Smooth muscle cell (in vitro differentiated cells): ENCODE data around the gene CRYBG1. TPM values are rescaled to one million over a fixed set of nuclear protein-coding genes. Genes with fewer than 3 reads are reported as not detected.

Experiments used
- DNase-seq: peaks from one replicate; lab custom pipeline; 2025; ENCODE audit not compliant: unreplicated experiment; lab: John Stamatoyannopoulos, UW
- H2AFZ ChIP-seq: fragments of 200-600 bp; sonication (generic); 2 replicates; pipeline ENCODE4 v1.6.0; 2016; ENCODE audit warnings: antibody characterized with exemption, low read depth, mild to moderate bottlenecking
- H3F3A ChIP-seq: fragments of 200-600 bp; sonication (generic); 2 replicates; pipeline ENCODE4 v1.6.0; 2017; ENCODE audit warnings: antibody characterized with exemption, low read depth
- H3K27ac ChIP-seq: fragments of 200-600 bp; sonication (generic); 2 replicates; pipeline ENCODE4 v1.5.1; 2016; ENCODE audit warnings: low read depth, mild to moderate bottlenecking
- H3K27me3 ChIP-seq: fragments of 200-600 bp; sonication (generic); 2 replicates; pipeline ENCODE4 v1.6.1; 2016; ENCODE audit warnings: low read depth, mild to moderate bottlenecking
- H3K36me3 ChIP-seq: fragments of 200-600 bp; sonication (generic); 2 replicates; pipeline ENCODE4 v1.5.1; 2016; ENCODE audit warnings: low read depth
- H3K4me1 ChIP-seq: fragments of 200-600 bp; sonication (generic); 2 replicates; pipeline ENCODE4 v1.5.1; 2016; ENCODE audit warnings: low read depth
- H3K4me2 ChIP-seq: fragments of 200-600 bp; sonication (generic); 2 replicates; pipeline ENCODE4 v1.6.0; 2016; ENCODE audit warnings: mild to moderate bottlenecking
- H3K4me3 ChIP-seq: fragments of 200-600 bp; sonication (generic); 2 replicates; pipeline ENCODE4 v1.5.1; 2016; ENCODE audit warnings: mild to moderate bottlenecking
- H3K79me2 ChIP-seq: fragments of 200-600 bp; sonication (generic); 2 replicates; pipeline ENCODE4 v1.6.0; 2016; ENCODE audit warnings: low read depth, mild to moderate bottlenecking
- H3K9ac ChIP-seq: fragments of 200-600 bp; sonication (generic); 2 replicates; pipeline ENCODE4 v1.6.0; 2016; ENCODE audit warnings: low read depth
- H3K9me3 ChIP-seq: fragments of 200-600 bp; sonication (generic); replicated peaks from 2 replicates; pipeline ENCODE4 v1.5.1; 2016; ENCODE audit warnings: low read depth
- H4K20me1 ChIP-seq: fragments of 200-600 bp; sonication (generic); 2 replicates; pipeline ENCODE4 v1.6.0; 2016; ENCODE audit warnings: low read depth
- CTCF ChIP-seq: fragments of 200-600 bp; sonication (generic); IDR thresholded peaks from 2 replicates; pipeline ENCODE4 v1.5.1; 2017; ENCODE audit warnings: borderline replicate concordance, mild to moderate bottlenecking, antibody characterized with exemption; ENCODE audit not compliant: insufficient read depth, poor library complexity, severe bottlenecking
- WGBS: methylation state at CpG from one replicate; pipeline ENCODE4 v1.1.7; 2016; ENCODE audit warnings: low lambda C conversion rate; 5-methylcytosine and 5-hydroxymethylcytosine counted together
- polyA plus RNA-seq: library from polyadenylated mRNA; unstranded; fragments of >200 nt; fragmentation: Nextera tagmentation; extraction: Ambion mirVana; gene quantifications from 2 replicates; pipeline ENCODE4 v1.2.1, GENCODE V29; 2016
- total RNA-seq: library from RNA; depleted of rRNA; stranded (reverse); fragments of >200 nt; gene quantifications from 2 replicates; pipeline ENCODE4 v1.2.3, GENCODE V29; 2014

CRYBG1 gene
- total and polyA plus RNA-seq, 2 experiments from 2014 or later, result 0.98 to 11.9 TPM

- no peaks in the 10 kb centered on the region for H3K4me1 ChIP-seq
- H3K4me2 ChIP-seq, result no peak overlapping the region
- no peak for TF ChIP-seq CTCF
- no peaks in the 10 kb centered on the region for H3K79me2 ChIP-seq
- peaks cover 34% of the 10 kb centered on the region for H3K27me3 ChIP-seq
- DNase-seq, result no peak
- no peaks in the 10 kb centered on the region for H4K20me1 ChIP-seq
- no peaks in the 10 kb centered on the region for H3F3A ChIP-seq
- no peak overlapping the region for H3K27ac ChIP-seq
- H3K9ac ChIP-seq, result no peak overlapping the region
- no peaks in the 10 kb centered on the region for H3K9me3 ChIP-seq
- no peak overlapping the region for H2AFZ ChIP-seq
- H3K36me3 ChIP-seq, result no peaks in the 10 kb centered on the region
- no peak overlapping the region for H3K4me3 ChIP-seq
Observed at GRCh38 chr6:106445508-106445878, 85.0 kb downstream of the CRYBG1 start.

- H3K9me3 ChIP-seq, result no peaks in the 10 kb centered on the region
- no peak overlapping the region for H2AFZ ChIP-seq
- no peaks in the 10 kb centered on the region for H3K79me2 ChIP-seq
- H3K36me3 ChIP-seq, result no peaks in the 10 kb centered on the region
- H3K27me3 ChIP-seq, result peaks cover 26% of the 10 kb centered on the region
- no peak overlapping the region for H3K9ac ChIP-seq
- WGBS, result 67% methylated on average over 4 of the region's 4 CpGs
- peak; percentile 59 for TF ChIP-seq CTCF
- H4K20me1 ChIP-seq, result no peaks in the 10 kb centered on the region
- no peaks in the 10 kb centered on the region for H3F3A ChIP-seq
- no peak overlapping the region for H3K27ac ChIP-seq
- H3K4me3 ChIP-seq, result no peak overlapping the region
- no peak overlapping the region for H3K4me2 ChIP-seq
- no peaks in the 10 kb centered on the region for H3K4me1 ChIP-seq
- DNase-seq, result no peak
Observed at GRCh38 chr6:106446287-106446885, 85.9 kb downstream of the CRYBG1 start.

GRCh38 chr6:106446983-106447382, 86.5 kb downstream of the CRYBG1 start:
- no peak for DNase-seq
- Histone ChIP-seq H3K9me3 (no peaks in the 10 kb centered on the region), H3K4me2 (no peak overlapping the region), H3K9ac (no peak overlapping the region), H2AFZ (no peak overlapping the region), H3F3A (no peaks in the 10 kb centered on the region), H3K27me3 (peaks cover 20% of the 10 kb centered on the region), H3K4me1 (no peaks in the 10 kb centered on the region), H3K27ac (no peak overlapping the region), H3K36me3 (no peaks in the 10 kb centered on the region), H4K20me1 (no peaks in the 10 kb centered on the region), H3K4me3 (no peak overlapping the region), H3K79me2 (no peaks in the 10 kb centered on the region)
- TF ChIP-seq CTCF, result no peak
- WGBS, result 81% methylated on average over 2 of the region's 2 CpGs

- Histone ChIP-seq H3K79me2 (no peaks in the 10 kb centered on the region), H3K36me3 (no peaks in the 10 kb centered on the region), H2AFZ (no peak overlapping the region), H3K9me3 (no peaks in the 10 kb centered on the region), H3F3A (no peaks in the 10 kb centered on the region), H3K27me3 (peaks cover 10% of the 10 kb centered on the region), H3K27ac (no peak overlapping the region), H3K4me2 (no peak overlapping the region), H3K4me1 (no peaks in the 10 kb centered on the region), H4K20me1 (no peaks in the 10 kb centered on the region), H3K4me3 (no peak overlapping the region), H3K9ac (no peak overlapping the region)
- 91% methylated on average over 6 of the region's 6 CpGs for WGBS
- no peak for DNase-seq
- no peak for TF ChIP-seq CTCF
Observed at GRCh38 chr6:106448000-106448426, 87.5 kb downstream of the CRYBG1 start.
